ENCODE results near the gene ETS2. TPM values are rescaled to one million over a fixed set of nuclear protein-coding genes. Genes with fewer than 3 reads are reported as not detected.

Gene ETS2
- total RNA-seq, 1 experiment from 2014 or later, result 132 TPM

DNA sequence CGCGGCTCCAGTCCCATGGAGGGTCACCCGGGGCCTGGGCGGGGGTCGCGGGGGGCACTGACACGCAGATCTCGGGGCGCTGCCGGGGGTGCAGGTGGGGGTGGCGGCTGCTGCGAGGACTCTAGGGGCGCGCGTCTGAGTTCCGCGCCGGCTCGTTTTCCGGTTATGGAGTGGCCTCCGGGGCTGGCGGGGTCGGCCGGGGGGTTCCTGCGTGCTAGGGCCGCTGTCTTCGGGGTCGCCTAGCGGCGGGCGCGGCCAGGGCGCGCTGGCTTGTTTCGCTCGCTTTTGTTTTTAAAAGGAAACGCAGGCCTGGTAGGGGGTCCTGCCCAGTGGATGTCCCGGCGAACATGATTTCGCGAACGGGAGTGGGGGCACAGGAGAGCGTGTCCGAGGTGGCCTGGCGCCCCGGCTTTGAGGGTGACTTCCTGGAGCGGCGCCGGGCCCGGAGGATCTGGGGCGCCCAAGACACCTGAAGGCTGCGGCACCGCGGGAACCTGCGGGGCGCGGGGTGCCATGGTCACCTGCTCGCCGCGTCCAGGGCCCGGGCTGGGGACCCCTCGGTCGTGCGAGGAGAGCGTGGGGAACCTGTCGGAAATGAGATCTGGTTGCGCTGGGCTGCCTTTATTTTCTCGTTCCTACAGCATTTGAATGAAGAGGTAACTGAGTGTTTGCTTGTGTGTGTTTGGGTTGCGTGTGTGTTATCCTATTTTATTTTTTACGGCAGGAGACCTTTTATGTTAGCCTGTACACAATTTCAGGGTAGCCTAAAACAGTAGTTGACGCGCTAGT is 618 bp downstream of the ETS2 start:
- H3K27me3 ChIP-seq (ENCODE audit: control insufficient read depth, insufficient read depth, low read length), result no peaks in the 10 kb centered on the region
- DNase-seq (ENCODE audit: low read depth, low spot score) (no peak), ATAC-seq (peak; percentile 7)
- in situ Hi-C loops (cut with HindIII; ENCODE audit: low pct_unique_long_range_greater_than_20kb, low sequenced_read_pairs) (no loop called here), intact Hi-C loops (cut with micrococcal nuclease; ENCODE audit: unreplicated experiment) (loop anchor here (5.0 to 10.0 kb wide), 2 partner anchors 39 to 292 kb away; no protein-coding TSS in a partner anchor)
- no peaks in the 10 kb centered on the region for H3K9me3 ChIP-seq (ENCODE audit: control insufficient read depth, insufficient read depth, low read depth, low read length)
- H3K36me3 ChIP-seq (ENCODE audit: control insufficient read depth, insufficient read depth, low read length), result peaks cover 17% of the 10 kb centered on the region
- BruUV-seq (replicated peaks), result no TSS peak
- peak overlapping the region; percentile 93 for H3K27ac ChIP-seq (ENCODE audit: low read length)
- CTCF ChIA-PET, result interaction anchor here (0.7 kb wide), 1 partner anchor 75 kb away, joined by 7 read pairs; no protein-coding TSS in a partner anchor
- H3K4me1 ChIP-seq (ENCODE audit: control insufficient read depth, insufficient read depth, low read length), result peaks cover 39% of the 10 kb centered on the region
- TF ChIP-seq POLR2AphosphoS5 (IDR thresholded peaks at IDR 0.05; ENCODE audit: low read depth, low read length) (0 out of 2 replicates have a peak, but pooled peaks have one; percentile 48), SIN3A (IDR thresholded peaks at IDR 0.05; ENCODE audit: borderline replicate concordance, insufficient read depth, low read depth, low read length) (no peak)
- POLR2A ChIA-PET, result no interaction called here
- peak overlapping the region; percentile 76 to 84 for H3K4me3 ChIP-seq (ENCODE audit: low read depth in 2 of 2, low read length in 2 of 2)

GRCh38 chr21:38806942-38807284 is 1.2 kb downstream of the ETS2 start:
- ATAC-seq, result no peak
- intact Hi-C loops (cut with micrococcal nuclease; ENCODE audit: unreplicated experiment) (loop anchor here (5.0 to 10.0 kb wide), 2 partner anchors 40 to 292 kb away; no protein-coding TSS in a partner anchor), in situ Hi-C loops (cut with HindIII; ENCODE audit: low pct_unique_long_range_greater_than_20kb, low sequenced_read_pairs) (no loop called here)
- Histone ChIP-seq H3K27me3 (ENCODE audit: control insufficient read depth, insufficient read depth, low read length) (no peaks in the 10 kb centered on the region), H3K4me1 (ENCODE audit: control insufficient read depth, insufficient read depth, low read length) (peaks cover 39% of the 10 kb centered on the region), H3K36me3 (ENCODE audit: control insufficient read depth, insufficient read depth, low read length) (peaks cover 20% of the 10 kb centered on the region), H3K27ac (ENCODE audit: low read length) (peak overlapping the region; percentile 93), H3K9me3 (ENCODE audit: control insufficient read depth, insufficient read depth, low read depth, low read length) (no peaks in the 10 kb centered on the region), H3K4me3 (ENCODE audit: low read depth in 2 of 2, low read length in 2 of 2) (peak overlapping the region; percentile 76 to 84)
- BruUV-seq (replicated peaks), result no TSS peak
- no peak for TF ChIP-seq POLR2AphosphoS5 (IDR thresholded peaks at IDR 0.05; ENCODE audit: low read depth, low read length)
- TF ChIP-seq REST (IDR thresholded peaks at IDR 0.05; ENCODE audit: insufficient read depth in 1 of 2, low read depth in 2 of 2, low read length in 1 of 2), result no peak
- TF ChIP-seq, protein P1, sequence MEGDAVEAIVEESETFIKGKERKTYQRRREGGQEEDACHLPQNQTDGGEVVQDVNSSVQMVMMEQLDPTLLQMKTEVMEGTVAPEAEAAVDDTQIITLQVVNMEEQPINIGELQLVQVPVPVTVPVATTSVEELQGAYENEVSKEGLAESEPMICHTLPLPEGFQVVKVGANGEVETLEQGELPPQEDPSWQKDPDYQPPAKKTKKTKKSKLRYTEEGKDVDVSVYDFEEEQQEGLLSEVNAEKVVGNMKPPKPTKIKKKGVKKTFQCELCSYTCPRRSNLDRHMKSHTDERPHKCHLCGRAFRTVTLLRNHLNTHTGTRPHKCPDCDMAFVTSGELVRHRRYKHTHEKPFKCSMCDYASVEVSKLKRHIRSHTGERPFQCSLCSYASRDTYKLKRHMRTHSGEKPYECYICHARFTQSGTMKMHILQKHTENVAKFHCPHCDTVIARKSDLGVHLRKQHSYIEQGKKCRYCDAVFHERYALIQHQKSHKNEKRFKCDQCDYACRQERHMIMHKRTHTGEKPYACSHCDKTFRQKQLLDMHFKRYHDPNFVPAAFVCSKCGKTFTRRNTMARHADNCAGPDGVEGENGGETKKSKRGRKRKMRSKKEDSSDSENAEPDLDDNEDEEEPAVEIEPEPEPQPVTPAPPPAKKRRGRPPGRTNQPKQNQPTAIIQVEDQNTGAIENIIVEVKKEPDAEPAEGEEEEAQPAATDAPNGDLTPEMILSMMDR (IDR thresholded peaks at IDR 0.05), result no peak
- POLR2A ChIA-PET, result interaction anchor here (0.6 kb wide), 1 partner anchor 1010 kb away, joined by 14 read pairs; no protein-coding TSS in a partner anchor
- CTCF ChIA-PET, result no interaction called here
- no peak for DNase-seq (ENCODE audit: low read depth, low spot score)

DNA sequence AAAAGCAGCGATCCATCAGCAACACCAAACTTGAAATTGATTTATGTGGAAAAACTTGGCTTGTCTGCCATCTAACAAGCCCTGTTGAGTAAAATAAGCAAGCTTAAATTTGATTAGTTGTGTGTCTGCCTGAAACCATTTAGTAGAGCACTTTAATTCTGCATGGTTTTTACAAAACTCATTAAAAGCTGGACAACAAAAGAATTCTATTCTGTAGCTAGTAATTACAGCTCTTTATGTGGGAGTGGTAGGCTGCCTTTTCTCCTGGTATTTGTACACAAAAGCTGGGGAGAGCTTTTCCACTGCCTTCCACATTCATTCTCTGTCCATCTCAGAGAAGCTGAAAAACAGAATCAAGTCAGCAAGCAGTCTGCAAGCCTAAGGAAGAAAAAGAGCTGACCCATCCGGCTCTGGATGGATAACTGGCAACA is 1.7 kb downstream of the ETS2 start:
- ChIA-PET CTCF (no interaction called here), POLR2A (interaction anchor here (0.6 to 0.9 kb wide), 4 partner anchors 20 to 1011 kb away, joined by 3 to 14 read pairs (median 7); no protein-coding TSS in a partner anchor)
- TSS peak; percentile 78 for BruUV-seq (replicated peaks)
- peak overlapping the region; percentile 76 to 84 for H3K4me3 ChIP-seq (ENCODE audit: low read depth in 2 of 2, low read length in 2 of 2)
- ATAC-seq (no peak), DNase-seq (ENCODE audit: low read depth, low spot score) (no peak)
- intact Hi-C loops (cut with micrococcal nuclease; ENCODE audit: unreplicated experiment) (loop anchor here (5.0 to 10.0 kb wide), 2 partner anchors 40 to 293 kb away; no protein-coding TSS in a partner anchor), in situ Hi-C loops (cut with HindIII; ENCODE audit: low pct_unique_long_range_greater_than_20kb, low sequenced_read_pairs) (no loop called here)
- H3K9me3 ChIP-seq (ENCODE audit: control insufficient read depth, insufficient read depth, low read depth, low read length), result no peaks in the 10 kb centered on the region
- peaks cover 39% of the 10 kb centered on the region for H3K4me1 ChIP-seq (ENCODE audit: control insufficient read depth, insufficient read depth, low read length)
- H3K36me3 ChIP-seq (ENCODE audit: control insufficient read depth, insufficient read depth, low read length), result peaks cover 20% of the 10 kb centered on the region
- no peaks in the 10 kb centered on the region for H3K27me3 ChIP-seq (ENCODE audit: control insufficient read depth, insufficient read depth, low read length)
- TF ChIP-seq REST (IDR thresholded peaks at IDR 0.05; ENCODE audit: insufficient read depth in 1 of 2, low read depth in 2 of 2, low read length in 1 of 2) (no peak), POLR2AphosphoS5 (IDR thresholded peaks at IDR 0.05; ENCODE audit: low read depth, low read length) (no peak)
- TF ChIP-seq, protein P1 (IDR thresholded peaks at IDR 0.05), result no peak
- peak overlapping the region; percentile 93 for H3K27ac ChIP-seq (ENCODE audit: low read length)
